ENCODE data around the gene ATP6V1F.

DNA sequence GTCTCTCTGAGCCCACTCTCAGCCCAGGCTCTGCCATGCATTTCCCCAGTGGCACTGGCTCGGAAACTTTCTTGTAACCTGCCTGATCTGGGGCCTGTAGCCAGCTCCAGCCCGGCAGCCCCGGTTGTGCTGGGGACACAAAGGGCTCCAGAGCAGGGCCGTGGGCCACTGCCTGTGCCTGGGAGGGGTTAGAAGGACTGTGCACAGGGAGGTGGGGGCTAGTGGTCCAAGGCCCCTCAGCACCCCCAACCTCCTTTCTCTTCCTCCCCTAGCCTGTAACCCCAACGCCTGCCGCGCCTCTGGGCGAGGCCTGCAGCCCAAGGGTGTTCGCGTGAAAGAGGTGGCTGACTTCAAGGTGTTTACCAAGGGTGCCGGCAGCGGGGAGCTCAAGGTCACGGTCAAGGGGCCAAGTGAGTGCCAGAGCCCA is 22.9 kb upstream of the ATP6V1F start:
- TF ChIP-seq TAF1 (IDR thresholded peaks at IDR 0.05; ENCODE audit: borderline replicate concordance, low read depth, low read length) = no peak
- TF ChIP-seq POLR2A (IDR thresholded peaks at IDR 0.05; ENCODE audit: low read depth, low read length) = no peak

Measured in GM12892 (cell line).